HG03442 (cell line): ENCODE data around the gene POLE.

Experiments used
- ATAC-seq: cut with Tn5 transposase; IDR thresholded peaks from one replicate; pipeline ENCODE4 v1.9.1; 2021; ENCODE audit warnings: mild to moderate bottlenecking, moderate library complexity; ENCODE audit not compliant: unreplicated experiment

The POLE gene, protein sequence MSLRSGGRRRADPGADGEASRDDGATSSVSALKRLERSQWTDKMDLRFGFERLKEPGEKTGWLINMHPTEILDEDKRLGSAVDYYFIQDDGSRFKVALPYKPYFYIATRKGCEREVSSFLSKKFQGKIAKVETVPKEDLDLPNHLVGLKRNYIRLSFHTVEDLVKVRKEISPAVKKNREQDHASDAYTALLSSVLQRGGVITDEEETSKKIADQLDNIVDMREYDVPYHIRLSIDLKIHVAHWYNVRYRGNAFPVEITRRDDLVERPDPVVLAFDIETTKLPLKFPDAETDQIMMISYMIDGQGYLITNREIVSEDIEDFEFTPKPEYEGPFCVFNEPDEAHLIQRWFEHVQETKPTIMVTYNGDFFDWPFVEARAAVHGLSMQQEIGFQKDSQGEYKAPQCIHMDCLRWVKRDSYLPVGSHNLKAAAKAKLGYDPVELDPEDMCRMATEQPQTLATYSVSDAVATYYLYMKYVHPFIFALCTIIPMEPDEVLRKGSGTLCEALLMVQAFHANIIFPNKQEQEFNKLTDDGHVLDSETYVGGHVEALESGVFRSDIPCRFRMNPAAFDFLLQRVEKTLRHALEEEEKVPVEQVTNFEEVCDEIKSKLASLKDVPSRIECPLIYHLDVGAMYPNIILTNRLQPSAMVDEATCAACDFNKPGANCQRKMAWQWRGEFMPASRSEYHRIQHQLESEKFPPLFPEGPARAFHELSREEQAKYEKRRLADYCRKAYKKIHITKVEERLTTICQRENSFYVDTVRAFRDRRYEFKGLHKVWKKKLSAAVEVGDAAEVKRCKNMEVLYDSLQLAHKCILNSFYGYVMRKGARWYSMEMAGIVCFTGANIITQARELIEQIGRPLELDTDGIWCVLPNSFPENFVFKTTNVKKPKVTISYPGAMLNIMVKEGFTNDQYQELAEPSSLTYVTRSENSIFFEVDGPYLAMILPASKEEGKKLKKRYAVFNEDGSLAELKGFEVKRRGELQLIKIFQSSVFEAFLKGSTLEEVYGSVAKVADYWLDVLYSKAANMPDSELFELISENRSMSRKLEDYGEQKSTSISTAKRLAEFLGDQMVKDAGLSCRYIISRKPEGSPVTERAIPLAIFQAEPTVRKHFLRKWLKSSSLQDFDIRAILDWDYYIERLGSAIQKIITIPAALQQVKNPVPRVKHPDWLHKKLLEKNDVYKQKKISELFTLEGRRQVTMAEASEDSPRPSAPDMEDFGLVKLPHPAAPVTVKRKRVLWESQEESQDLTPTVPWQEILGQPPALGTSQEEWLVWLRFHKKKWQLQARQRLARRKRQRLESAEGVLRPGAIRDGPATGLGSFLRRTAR (N-terminal part only)

DNA sequence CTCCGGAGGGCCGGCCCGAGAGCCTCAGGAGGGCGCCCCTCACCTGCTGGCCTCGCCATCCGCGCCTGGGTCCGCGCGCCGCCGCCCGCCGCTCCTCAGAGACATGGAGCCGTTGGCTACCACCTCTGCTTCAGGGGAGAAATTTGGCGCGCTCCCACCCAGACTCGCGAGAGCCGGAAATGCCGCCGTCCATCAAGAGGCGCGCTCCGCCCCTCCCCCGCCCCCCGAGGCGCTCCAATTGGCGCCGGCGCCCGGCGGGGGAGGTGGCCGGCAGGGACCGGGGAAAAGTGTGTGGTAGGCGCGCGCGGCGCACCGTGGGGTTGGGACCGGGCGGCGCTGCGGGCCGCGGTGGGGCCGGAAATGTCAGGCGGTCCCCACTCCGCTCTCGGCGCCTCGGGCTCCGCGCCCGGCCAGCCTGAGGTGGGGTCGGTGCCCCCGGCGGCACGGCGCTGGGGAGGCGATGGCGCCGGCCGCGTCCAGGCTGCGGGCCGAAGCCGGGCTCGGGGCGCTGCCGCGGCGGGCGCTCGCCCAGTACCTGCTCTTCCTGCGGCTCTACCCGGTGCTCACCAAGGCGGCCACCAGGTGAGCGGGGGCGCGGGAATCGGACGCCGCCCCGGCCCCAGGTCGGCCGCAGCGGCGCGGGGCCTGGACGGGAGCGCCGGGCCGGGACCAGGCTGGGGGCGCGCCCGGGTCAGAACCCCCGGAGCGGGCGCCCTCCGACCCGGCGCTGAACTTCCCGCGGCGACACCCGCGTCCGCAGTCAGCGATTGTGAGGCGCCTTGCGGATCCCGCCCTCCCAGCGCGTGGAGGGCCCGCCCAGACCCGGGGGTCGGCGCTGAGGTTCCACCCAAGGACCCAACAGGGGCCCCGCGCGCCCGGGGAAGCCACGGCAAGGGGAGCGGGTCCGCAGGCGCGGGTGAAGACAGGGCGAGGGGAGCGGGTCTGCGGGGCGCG is at the start of gene POLE, which contains the start of gene PXMP2:
TSS of gene POLE (minus strand) at position 132 of the 954 bp plus-strand sequence. CDS start at position 105, 27 bp downstream.
TSS of gene PXMP2 (plus strand) at position 377 of the 954 bp plus-strand sequence. CDS start at position 461, 84 bp downstream.
- peak; percentile 91 for ATAC-seq

DNA sequence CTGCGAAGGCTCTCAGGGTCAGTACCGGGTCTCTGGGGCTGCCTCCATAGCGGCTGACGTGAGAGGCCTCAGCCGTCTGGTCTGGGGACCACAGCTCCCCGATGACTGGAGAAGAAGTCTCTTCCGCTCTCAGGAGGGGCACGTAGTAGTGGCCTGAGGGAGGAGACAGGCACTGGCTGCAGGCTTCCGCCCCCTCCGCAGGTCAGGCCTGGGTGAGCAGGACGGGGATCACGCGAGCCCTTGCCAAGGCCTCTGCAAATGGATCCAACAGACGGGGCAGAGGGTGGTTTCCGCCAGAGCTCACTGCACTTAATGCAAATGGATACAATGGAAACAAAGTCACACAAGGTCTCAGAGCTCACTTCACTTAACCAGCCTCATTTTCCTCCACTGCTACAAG is 49.8 kb upstream of the POLE start:
- ATAC-seq, result no peak

DNA sequence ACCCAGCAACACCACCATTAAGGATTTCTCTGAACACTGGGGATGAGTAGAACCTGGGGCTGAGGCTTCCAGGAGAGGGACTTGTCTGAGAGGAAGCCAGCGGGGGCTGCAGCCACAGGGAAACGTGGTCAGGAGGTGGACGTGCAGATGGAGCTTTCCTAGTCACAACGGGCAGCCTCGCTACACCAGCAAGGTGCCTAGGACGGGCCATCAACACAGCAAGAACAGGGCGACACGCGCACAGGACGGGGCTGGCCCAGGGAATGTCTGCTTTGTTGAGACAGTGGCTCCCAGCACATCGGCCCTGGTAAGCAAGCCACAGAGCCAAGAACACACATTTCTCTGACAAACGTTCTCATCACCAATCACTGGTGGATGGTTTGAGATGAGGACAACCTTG is 49.2 kb upstream of the POLE start:
- no peak for ATAC-seq

DNA sequence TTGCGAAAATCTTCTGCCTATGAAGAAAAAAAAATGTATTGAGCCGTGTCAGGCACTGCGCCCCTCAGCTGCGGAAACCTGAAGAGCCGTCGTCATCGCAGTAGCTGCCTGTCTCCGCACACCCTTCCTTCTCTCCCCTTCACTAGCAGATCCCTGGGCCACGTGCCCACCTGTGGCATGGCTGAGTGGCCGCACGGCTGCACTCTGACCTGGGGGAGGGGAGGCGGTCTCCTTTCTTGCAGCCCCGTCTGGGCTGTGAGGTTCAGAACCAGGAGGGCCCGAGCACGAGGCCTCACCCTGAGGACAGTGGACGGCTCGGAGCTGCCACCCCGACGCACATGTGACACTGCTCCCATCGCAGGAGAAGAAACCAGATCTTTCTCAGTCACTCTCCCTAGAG is 48.4 kb upstream of the POLE start:
- ATAC-seq, result no peak

DNA sequence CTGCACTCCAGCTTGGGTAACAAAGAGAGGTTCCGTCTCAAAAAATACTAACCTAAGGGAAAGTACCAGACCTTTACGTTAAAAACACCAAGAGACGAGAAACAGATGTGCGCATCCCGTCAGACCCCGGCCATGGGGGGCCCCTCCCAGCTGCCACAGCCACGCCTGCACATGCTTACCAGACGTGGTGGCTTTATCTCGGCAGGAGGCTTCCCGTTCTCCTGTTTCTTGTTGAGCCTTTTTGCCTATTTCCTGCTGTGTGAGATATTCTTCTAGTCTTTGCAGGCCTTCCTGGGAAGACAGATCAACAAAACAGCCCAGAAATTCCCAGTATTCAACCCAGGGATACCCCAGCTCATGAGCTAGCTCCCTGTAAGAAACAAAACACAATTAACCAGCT is 47.1 kb upstream of the POLE start:
- ATAC-seq, result no peak

DNA sequence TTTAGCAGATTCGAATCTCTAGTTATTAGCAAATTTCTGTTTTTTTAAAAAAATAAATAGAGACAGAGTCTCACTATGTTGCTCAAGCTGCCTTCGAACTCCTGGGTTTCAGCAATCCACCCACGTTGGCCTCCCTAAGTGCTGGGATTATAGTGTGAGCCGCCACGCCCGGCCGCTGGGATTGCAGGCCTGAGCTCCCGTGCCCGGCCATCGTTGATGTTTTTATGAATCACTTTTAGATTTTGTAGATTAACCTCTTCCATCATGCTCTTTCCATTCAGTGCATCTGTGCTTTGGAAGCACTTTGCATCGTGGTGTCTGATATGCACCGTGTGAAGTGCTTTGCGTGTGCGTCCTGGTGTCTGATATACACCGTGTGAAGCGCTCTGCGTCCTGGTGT is 44.4 kb upstream of the POLE start:
- ATAC-seq, result no peak

DNA sequence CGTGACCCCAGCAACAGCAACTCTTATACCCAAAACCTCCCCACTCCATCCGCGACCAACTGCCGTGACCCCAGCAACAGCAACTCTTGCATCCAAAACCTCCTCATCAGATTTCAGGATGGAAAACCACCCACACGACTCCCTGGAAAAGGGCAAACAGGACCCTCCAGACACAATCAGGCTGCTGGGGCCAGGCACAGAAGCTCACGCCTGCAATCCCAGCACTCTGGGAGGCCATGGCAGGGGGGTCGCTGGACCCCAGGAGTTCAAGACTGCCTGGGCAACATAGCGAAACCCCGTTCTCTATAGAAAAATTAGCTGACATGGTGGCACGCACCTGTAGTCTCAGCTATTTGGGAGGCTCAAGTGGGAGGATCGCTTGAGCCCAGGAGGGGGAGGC is 43.2 kb upstream of the POLE start:
- ATAC-seq, result no peak

DNA sequence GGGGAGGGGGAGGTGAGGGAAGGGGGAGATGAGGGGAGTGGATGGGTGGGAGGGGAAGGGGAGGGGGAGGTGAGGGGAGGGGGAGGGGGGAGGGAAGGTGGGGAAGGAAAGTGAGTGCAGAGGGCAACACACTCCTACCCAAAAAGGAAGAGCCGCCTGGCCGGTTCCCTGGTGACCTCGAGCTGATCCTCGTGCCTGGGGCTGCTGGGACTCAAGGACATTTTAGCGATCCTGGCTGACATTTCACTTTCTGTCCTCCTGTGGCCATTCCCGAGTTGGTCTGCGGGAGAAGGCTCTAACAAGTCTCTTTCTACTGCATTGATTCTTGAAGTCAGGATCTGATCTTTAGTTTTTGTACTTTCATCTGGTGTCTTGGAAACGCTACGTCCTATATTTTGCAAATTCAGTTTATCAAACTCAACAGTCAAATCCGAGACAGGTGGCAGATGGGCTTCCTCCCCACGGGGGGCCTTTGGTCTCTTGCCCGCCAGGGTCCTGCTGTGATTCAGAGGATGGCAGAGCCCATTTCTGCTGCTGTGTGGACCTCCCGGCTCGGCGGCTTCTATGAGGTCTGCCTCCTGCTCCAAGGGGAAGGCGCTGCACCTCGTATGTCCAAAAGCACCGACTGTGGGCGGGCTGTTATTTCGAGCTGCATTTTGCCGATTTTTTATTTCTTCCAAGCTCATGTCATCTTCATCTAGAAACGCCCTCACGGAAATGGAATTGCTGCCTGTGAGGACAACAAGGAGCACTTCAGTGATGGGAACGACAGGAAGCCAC is 42.6 kb upstream of the POLE start:
- ATAC-seq, result no peak

DNA sequence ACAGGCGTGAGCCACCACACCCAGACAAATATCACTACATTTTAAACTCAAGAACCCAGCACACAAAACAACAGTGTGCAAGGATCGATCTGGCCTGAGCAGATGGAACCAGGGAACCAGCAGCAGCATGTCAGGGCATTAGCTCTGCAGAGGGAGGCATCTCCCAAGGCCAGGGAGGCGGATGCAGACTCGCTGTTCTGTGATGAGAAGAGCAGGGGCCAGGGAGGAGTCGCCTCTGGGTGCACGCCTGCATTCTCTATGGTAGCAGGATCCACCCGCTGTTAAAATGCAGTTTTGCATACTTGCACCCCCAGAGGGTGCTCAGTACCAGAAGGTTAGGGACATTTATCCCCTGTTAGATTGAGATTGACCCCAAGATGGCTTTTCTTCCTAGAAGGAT is 41.4 kb upstream of the POLE start:
- no peak for ATAC-seq

DNA sequence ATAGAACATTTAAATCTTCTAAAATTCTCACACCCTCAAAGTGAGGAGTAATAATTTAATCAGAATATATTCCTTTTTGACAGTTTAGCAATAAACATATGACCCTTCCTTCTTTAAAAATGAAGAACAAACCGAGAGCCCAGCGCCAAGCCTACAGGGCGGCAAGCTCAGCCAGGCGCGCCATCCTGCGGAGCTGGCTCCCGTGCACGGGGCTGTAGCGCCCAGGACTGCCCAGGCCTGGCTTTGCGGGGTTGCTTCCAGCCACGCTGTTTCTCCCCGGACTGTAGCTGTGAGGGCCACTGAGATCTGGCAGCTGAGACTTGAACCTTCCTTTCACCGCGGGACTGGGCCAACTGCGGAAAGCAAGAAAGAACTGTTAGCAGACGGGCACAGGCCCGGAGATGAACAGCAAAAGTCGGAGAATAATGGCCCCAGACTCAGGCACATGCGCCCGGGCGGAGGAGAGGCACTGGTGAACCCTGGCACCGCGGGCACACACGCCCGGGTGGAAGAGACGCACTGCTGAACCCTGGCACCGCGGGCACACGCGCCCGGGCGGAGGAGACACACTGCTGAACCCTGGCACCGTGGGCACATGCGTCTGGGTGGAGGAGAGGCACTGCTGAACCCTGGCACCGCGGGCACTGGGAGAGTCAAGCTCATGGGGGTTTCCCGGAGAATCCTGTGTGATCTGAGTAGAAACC is 40.1 kb upstream of the POLE start:
- ATAC-seq, result no peak

DNA sequence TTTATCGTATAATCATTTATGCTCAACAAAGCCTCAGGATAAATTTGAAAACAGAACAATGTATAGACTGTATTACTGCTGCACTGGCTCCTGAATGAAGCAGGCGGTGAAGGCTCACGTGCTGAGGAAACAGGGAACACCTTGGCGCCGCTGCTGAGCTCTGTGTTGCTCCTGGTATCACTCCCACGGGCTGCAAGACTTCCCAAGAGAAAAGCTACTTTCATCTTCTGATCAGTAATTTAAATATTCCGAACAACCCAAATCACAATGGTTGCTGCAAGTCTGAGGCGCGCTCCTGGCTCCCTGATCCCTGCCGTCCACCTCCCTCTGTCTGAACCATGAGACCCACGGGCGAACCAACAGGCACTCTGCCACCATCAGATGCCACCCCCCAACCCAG is 39.2 kb upstream of the POLE start:
- ATAC-seq, result no peak

DNA sequence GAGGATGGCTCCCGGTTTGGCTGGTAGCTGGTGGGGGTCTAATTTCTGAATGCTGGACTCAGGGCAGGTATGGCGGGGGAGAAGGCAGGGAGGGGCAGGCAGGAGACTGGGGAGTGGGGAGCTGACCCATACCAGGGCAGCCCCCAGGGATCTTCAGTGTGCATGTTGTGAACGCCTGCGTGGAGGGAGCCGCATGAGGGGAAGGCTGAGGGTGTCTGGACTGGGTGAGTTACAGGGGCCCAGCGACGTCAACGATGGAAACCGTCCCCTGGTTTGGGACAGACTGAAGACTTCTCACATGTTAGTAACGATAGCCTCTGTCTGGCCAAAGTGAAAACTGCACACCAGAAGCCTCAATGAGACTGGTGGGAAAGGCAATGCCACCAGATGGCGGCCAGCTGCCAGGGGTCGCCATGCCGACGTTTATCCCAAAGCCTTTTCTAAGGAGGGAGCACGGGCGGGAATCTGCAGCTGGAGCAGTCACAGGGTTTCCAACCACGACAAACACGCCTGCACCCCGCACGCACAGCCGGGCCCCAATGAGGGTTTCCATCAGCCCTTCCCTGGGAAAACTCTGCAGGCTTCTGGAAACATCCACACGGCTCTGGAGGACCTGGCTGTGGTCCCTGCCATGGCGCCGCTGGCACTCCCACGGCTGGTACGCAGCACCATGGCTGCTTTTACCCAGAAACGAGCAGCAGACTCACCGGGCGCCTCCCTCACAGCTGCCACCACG is 37.5 kb upstream of the POLE start:
- ATAC-seq, result no peak

DNA sequence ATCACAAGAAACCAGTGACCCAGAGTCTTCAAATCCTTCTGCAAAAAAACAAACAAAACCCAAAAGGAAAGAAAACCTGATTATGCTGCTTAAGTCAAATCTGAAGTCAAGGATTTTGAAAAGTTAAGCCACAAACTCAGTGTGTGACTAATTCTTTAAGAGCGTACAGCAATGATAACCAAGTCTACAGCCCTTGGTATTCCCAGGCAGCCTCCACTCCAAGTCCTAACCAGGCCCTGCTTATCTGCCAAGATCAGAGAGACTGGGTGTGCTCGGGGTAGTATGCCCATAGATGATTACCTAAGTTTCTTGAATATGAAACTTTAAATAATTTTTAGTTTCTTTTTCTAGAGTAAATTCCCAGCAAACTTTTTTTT is 36.6 kb upstream of the POLE start:
- ATAC-seq, result no peak

DNA sequence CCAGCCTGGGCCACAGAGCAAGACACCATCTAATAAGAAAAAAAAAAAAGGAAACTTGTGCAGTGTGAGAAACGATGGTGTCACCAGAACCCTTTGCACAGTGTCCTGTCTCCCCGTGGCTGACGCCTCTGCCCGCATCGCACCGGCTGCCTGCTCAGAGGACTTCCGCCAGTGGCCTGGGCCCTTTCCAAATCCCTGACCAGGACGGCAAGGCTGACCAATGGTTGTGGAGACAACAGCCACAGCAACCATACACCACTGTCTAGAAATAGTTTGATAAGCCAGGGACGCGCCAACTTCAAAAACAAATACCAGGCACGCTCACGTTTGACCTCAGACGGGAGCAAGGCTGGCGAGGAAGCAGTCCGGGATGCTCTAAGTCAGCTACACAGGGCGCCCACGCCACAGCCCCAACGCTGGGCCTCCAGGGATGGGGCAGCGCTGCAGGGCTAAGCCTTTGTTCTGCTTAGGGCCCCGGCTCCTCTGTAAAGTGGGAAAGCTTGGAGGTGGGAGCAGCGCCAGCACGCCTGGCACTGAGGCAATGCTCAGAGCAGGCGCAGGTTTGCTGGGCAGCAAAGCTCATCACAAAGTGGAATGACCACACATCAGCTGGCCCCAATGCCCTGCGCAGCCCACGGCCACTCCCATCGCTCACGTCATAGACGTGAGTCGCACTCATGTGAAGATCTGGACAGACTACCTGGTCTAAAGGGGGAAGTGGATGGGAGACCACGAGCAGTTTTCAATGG is 36.0 kb upstream of the POLE start:
- no peak for ATAC-seq

DNA sequence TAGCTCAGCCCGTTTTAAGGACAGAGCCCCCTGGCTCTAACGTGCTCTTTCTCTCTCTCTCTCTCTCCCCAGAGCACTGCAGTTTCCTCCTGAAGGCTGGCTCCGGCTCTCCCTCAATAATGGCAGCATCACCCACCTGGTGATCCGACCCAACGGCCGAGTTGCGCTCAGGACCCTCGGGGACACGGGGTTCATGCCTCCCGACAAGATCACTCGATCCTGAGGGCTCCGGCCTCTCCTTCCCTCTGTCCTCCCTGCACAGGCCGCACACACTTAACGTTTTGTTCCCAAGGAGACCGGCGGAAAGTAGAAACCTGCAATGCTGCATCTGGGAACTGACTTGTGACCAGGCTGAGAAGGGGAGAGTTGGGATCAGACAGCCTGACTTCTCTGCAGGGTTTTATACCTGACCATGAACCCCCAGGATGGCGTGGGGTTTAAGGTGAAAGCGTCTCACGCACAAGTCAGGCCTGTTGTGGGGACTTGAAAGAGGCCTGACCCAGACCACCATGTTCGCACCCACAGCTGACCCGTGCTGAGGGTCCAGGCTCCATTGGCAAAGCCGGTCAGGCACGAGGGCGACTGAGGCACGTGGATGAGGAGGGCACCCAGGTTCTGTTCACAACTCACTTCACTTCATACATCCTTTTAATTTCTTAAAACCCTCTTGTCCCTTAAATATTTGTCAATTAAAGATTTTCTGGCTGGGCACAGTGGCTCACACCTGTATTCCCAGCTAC is 33.6 kb upstream of the POLE start:
- no peak for ATAC-seq

DNA sequence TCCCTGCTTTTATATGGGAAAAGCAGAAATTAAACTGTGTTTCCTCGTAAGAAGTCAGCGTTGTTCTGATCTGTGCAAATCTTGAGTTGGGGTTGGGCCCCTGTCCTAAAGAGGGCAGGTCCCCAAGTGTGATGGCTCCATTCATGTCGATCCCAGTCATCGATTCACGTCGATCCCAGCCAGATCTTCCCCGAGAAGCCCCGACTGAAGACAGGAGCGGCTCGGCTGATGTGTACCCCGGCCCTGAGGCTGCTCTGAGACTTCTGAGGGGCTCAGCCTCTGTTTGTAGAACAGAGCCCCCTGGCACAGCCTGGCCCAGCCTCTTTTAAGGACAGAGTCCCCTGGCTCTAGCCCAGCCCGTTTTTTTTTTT is 32.8 kb upstream of the POLE start:
- ATAC-seq, result no peak
